A549 (cell line): ENCODE measurements around the gene SDHAF2. TPM values are rescaled to one million over a fixed set of nuclear protein-coding genes. Genes with fewer than 3 reads are reported as not detected.
A peak's percentile ranks its signal among the peaks of the same experiment; 100 is the strongest.

Source experiments
- ATAC-seq, 2 experiments: fragments of 200-7000 bp in 1 of 2; fragments of >200 bp in 1 of 2; cut with Nextera tagmentation in 1 of 2; cut with Tn5 transposase in 1 of 2; 3 replicates each; pipeline versions ENCODE4 v1.8.0 to v1.9.1; 2018 to 2020; ENCODE audit warnings: mild to moderate bottlenecking in 1 of 2, moderate library complexity in 1 of 2
- CTCF ChIA-PET: fragments of 300-600 bp; sonication (Branson Sonifier 250); formaldehyde crosslinking; extraction: SDS; loops from one replicate; lab custom pipeline; 2021; ENCODE audit warnings: antibody characterized with exemption, inconsistent platforms; lab: Yijun Ruan, JAX
- POLR2A ChIA-PET: fragments of 350-600 bp; formaldehyde crosslinking; extraction: SDS; loops from one replicate; lab custom pipeline; 2021; ENCODE audit warnings: antibody characterized with exemption, inconsistent platforms; lab: Yijun Ruan, JAX
- DNase-seq, 2 experiments: peaks; one replicate each; pipeline versions ENCODE4 v3.0.0 to v3.0.0-alpha.2; 2011 to 2016; ENCODE audit warnings: low read depth in 1 of 2, low spot score in 1 of 2
- FAIRE-seq: peaks from 2 replicates; lab custom pipeline; 2011; peaks lifted over from hg19 to GRCh38; lab: Jason Lieb, UNC
- H3K27ac ChIP-seq, 2 experiments: fragments of >200 bp; sonication (Bioruptor Twin); formaldehyde crosslinking; 3 replicates each; pipeline ENCODE4 v1.5.1; 2016 to 2017
- H3K4me1 ChIP-seq: fragments of >200 bp; sonication (Bioruptor Twin); formaldehyde crosslinking; 3 replicates; pipeline ENCODE4 v1.6.1; 2016
- H3K4me2 ChIP-seq: fragments of >200 bp; sonication (Bioruptor Twin); formaldehyde crosslinking; 3 replicates; pipeline ENCODE4 v1.6.1; 2016
- H3K4me3 ChIP-seq: fragments of >200 bp; sonication (Bioruptor Twin); formaldehyde crosslinking; 3 replicates; pipeline ENCODE4 v1.5.1; 2016
- H3K9me3 ChIP-seq: fragments of >200 bp; sonication (Bioruptor Twin); formaldehyde crosslinking; 3 replicates; pipeline ENCODE4 v1.6.1; 2016
- BHLHE40 ChIP-seq: IDR thresholded peaks from 2 replicates; pipeline ENCODE4 v1.6.1; 2012; ENCODE audit warnings: low read depth, low read length, inconsistent platforms
- CBX8 ChIP-seq: fragments of 200-600 bp; sonication (generic); IDR thresholded peaks from 2 replicates; pipeline ENCODE4 v1.6.1; 2016
- CHD4 ChIP-seq: fragments of 200-600 bp; sonication (generic); IDR thresholded peaks from 2 replicates; pipeline ENCODE4 v1.6.1; 2016; ENCODE audit warnings: antibody characterized with exemption, mild to moderate bottlenecking, borderline replicate concordance
- EP300 ChIP-seq, 2 experiments: fragments of >200 bp; sonication (Bioruptor Twin); formaldehyde crosslinking; IDR thresholded peaks; 2 replicates in 1 of 2; 3 replicates in 1 of 2; pipeline ENCODE4 v1.6.1; 2016 to 2017
- ESRRA ChIP-seq: fragments of 150-350 bp; IDR thresholded peaks from 2 replicates; pipeline ENCODE4 v1.6.1; 2014; ENCODE audit warnings: mild to moderate bottlenecking, low read length, borderline replicate concordance
- HOXA7 ChIP-seq: fragments of 250-450 bp; sonication (Bioruptor Pico); IDR thresholded peaks from 2 replicates; pipeline ENCODE4 v1.5.0; 2020; ENCODE audit warnings: mild to moderate bottlenecking, moderate library complexity
- JUN ChIP-seq, 2 experiments: fragments of >200 bp; sonication (Bioruptor Twin); formaldehyde crosslinking; IDR thresholded peaks; 2 replicates in 1 of 2; 3 replicates in 1 of 2; pipeline ENCODE4 v1.6.1; 2016 to 2017
- KDM5A ChIP-seq: fragments of 200-600 bp; sonication (generic); IDR thresholded peaks from 2 replicates; pipeline ENCODE4 v1.6.1; 2016; ENCODE audit warnings: antibody characterized with exemption, mild to moderate bottlenecking
- MAFK ChIP-seq: fragments of 450-650 bp; IDR thresholded peaks from 2 replicates; pipeline ENCODE4 v1.6.1; 2014; ENCODE audit not compliant: partially characterized antibody
- MAZ ChIP-seq: fragments of 150-350 bp; IDR thresholded peaks from 2 replicates; pipeline ENCODE4 v1.6.1; 2014; ENCODE audit warnings: antibody characterized with exemption, low read depth, low read length, borderline replicate concordance
- MYC ChIP-seq: IDR thresholded peaks from 2 replicates; pipeline ENCODE4 v1.6.1; 2012; ENCODE audit warnings: mild to moderate bottlenecking, inconsistent platforms, low read length, improper control_type of control experiment, borderline replicate concordance
- NFE2L2 ChIP-seq: fragments of 150-350 bp; conservative IDR thresholded peaks from 2 replicates; pipeline ENCODE4 v1.6.1; 2014; ENCODE audit warnings: low read length
- NR3C1 ChIP-seq: fragments of >200 bp; sonication (Bioruptor Twin); formaldehyde crosslinking; IDR thresholded peaks from 3 replicates; pipeline ENCODE4 v1.6.1; 2017
- PHF8 ChIP-seq: fragments of 200-600 bp; sonication (generic); IDR thresholded peaks from 2 replicates; pipeline ENCODE4 v1.6.1; 2016; ENCODE audit warnings: low read depth, mild to moderate bottlenecking, antibody characterized with exemption, moderate library complexity, borderline replicate concordance
- RAD21 ChIP-seq, 2 experiments: fragments of >200 bp in 1 of 2; sonication (Bioruptor Twin) in 1 of 2; formaldehyde crosslinking in 1 of 2; IDR thresholded peaks in 1 of 2; conservative IDR thresholded peaks in 1 of 2; 2 replicates in 1 of 2; 3 replicates in 1 of 2; pipeline ENCODE4 v1.6.1; 2012 to 2018; ENCODE audit warnings: inconsistent platforms in 1 of 2
- RCOR1 ChIP-seq: fragments of 150-350 bp; IDR thresholded peaks from 2 replicates; pipeline ENCODE4 v1.6.1; 2014; ENCODE audit warnings: antibody characterized with exemption, low read length, low read depth
- RNF2 ChIP-seq: fragments of 200-600 bp; sonication (generic); IDR thresholded peaks from 2 replicates; pipeline ENCODE4 v1.6.1; 2016; ENCODE audit warnings: low read depth, mild to moderate bottlenecking, antibody characterized with exemption, moderate library complexity, borderline replicate concordance
- TP53 ChIP-seq: fragments of 250-450 bp; sonication (Bioruptor Pico); IDR thresholded peaks from 2 replicates; pipeline ENCODE4 v1.5.0; 2021; ENCODE audit warnings: mild to moderate bottlenecking, moderate library complexity
- WGBS: methylation state at CpG from one replicate; pipeline ENCODE4 v1.1.6; 2017; ENCODE audit errors: missing lambda C conversion rate; 5-methylcytosine and 5-hydroxymethylcytosine counted together
- polyA plus RNA-seq, 4 experiments: library from polyadenylated mRNA; depleted of rRNA in 3 of 4; stranded (reverse); fragments of >200 nt; fragmentation: RNase III in 1 of 4; extraction: RNeasy Plus Mini Kit Qiagen cat#74134 plus additional on column Dnase treatment in 1 of 4; gene quantifications; 2 replicates in 3 of 4; 3 replicates in 1 of 4; pipeline ENCODE4 v1.2.3, GENCODE V29; 2011 to 2017
- TF ChIP-seq, protein P1 (sequence below): fragments of >200 bp; sonication (Bioruptor Twin); formaldehyde crosslinking; IDR thresholded peaks from 3 replicates; pipeline ENCODE4 v1.6.1; 2016
- TF ChIP-seq, protein P2 (sequence below): IDR thresholded peaks from 2 replicates; pipeline ENCODE4 v1.6.1; 2012; ENCODE audit warnings: low read depth, borderline replicate concordance
- TF ChIP-seq, protein P3 (sequence below): IDR thresholded peaks from 2 replicates; pipeline ENCODE4 v1.6.1; 2012
- TF ChIP-seq, protein P4 (sequence below): fragments of 250-450 bp; sonication (Bioruptor Pico); IDR thresholded peaks from 2 replicates; pipeline ENCODE4 v1.5.0; 2021; ENCODE audit warnings: mild to moderate bottlenecking, moderate library complexity, borderline replicate concordance
- TF ChIP-seq, protein P5 (sequence below): fragments of 450-650 bp; IDR thresholded peaks from 2 replicates; pipeline ENCODE4 v1.6.1; 2014; ENCODE audit warnings: antibody characterized with exemption

SDHAF2 gene
- polyA plus RNA-seq, 2 of the 4 experiments (the other 2 are of a cell fraction), result 44.4 to 76.4 TPM

DNA sequence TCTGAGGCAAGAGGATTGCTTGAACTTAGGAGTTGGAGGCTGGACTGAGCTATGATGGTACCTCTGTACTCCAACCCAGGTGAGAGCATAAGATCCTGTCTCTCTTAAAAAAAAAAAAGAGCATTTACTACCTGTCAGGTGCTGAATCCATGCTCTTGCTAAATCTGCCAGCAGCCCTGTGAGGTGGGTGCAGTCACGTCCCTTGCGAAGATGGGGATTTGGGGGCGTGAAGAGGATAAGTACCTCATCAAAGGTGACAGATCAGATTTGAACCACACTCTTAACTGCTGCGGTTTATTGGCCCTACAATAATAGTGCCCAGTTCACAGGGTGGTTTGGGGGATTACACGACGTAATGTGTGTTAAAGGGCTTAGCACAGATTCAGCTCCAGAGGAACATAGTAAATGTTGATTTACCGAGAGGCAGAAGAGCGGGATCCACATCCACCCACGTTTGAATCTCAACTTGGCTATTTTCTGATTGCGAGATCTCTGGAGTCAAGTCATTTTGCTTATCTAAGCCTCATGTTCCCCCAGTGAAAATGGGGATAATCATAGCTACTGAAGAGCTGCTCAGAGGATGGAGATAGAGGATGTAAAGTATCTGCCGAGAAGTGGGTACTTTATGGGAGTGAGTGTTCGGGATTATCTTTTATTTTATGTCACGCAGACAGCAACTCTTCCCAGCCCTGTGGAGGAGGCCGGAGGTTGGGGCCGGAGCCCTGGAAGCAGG lies 50.5 kb downstream of the SDHAF2 start:
- TF ChIP-seq KDM5A (no peak), CHD4 (no peak), ESRRA (no peak), NFE2L2 (no peak), NR3C1 (no peak), EP300 (IDR thresholded peaks at IDR 0.05) (no peak), MAFK (no peak), CBX8 (no peak)
- TF ChIP-seq, protein P1, sequence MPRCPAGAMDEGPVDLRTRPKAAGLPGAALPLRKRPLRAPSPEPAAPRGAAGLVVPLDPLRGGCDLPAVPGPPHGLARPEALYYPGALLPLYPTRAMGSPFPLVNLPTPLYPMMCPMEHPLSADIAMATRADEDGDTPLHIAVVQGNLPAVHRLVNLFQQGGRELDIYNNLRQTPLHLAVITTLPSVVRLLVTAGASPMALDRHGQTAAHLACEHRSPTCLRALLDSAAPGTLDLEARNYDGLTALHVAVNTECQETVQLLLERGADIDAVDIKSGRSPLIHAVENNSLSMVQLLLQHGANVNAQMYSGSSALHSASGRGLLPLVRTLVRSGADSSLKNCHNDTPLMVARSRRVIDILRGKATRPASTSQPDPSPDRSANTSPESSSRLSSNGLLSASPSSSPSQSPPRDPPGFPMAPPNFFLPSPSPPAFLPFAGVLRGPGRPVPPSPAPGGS, result no peak
- TF ChIP-seq, protein P2, sequence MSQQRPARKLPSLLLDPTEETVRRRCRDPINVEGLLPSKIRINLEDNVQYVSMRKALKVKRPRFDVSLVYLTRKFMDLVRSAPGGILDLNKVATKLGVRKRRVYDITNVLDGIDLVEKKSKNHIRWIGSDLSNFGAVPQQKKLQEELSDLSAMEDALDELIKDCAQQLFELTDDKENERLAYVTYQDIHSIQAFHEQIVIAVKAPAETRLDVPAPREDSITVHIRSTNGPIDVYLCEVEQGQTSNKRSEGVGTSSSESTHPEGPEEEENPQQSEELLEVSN, result no peak
- TF ChIP-seq, protein P3, sequence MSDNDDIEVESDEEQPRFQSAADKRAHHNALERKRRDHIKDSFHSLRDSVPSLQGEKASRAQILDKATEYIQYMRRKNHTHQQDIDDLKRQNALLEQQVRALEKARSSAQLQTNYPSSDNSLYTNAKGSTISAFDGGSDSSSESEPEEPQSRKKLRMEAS, result no peak
- TF ChIP-seq, protein P4, sequence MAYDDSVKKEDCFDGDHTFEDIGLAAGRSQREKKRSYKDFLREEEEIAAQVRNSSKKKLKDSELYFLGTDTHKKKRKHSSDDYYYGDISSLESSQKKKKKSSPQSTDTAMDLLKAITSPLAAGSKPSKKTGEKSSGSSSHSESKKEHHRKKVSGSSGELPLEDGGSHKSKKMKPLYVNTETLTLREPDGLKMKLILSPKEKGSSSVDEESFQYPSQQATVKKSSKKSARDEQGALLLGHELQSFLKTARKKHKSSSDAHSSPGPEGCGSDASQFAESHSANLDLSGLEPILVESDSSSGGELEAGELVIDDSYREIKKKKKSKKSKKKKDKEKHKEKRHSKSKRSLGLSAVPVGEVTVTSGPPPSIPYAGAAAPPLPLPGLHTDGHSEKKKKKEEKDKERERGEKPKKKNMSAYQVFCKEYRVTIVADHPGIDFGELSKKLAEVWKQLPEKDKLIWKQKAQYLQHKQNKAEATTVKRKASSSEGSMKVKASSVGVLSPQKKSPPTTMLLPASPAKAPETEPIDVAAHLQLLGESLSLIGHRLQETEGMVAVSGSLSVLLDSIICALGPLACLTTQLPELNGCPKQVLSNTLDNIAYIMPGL (CRISPR knock-in tag), result no peak
- ChIA-PET POLR2A (interaction anchor here (0.7 kb wide), 1 partner anchor 311 kb away, joined by 3 read pairs; no protein-coding TSS in a partner anchor), CTCF (interaction anchor here (1.0 to 9.1 kb wide), 10 partner anchors 9 to 156 kb away, joined by 3 to 141 read pairs (median 22); partner anchors contain the start of gene LRRC10B)
- FAIRE-seq (no peak), ATAC-seq (peak in 1 of 2 experiments; percentile 7; a peak in 1 of 6 replicates), DNase-seq (no peak)
- Histone ChIP-seq H3K4me3 (no peak overlapping the region), H3K9me3 (no peaks in the 10 kb centered on the region), H3K27ac (no peak overlapping the region), H3K4me1 (no peaks in the 10 kb centered on the region), H3K4me2 (no peak overlapping the region)
- WGBS, result 84% methylated on average over 15 of the region's 15 CpGs

DNA sequence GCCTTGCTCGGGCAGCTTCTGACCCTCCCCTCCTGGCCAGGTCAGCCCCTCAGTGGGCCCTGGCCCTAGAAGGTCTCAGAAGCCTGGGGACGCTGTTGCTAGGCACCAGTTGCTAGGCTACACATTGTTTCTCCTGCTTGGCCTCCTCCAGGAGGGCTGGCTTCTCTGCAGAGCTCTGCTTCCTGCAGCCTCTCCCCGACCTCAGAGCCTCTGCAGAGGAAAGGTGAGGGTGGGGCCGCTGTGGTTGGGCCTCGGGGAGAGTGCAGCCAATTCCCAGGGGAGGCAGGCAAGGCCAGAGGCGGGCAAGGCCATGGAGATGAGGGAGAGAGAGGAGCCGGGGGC lies 51.0 kb downstream of the SDHAF2 start:
- DNase-seq, result peak in 1 of 2 experiments; percentile 55
- WGBS, result 59% methylated on average over 4 of the region's 7 CpGs
- TF ChIP-seq JUN (IDR thresholded peaks at IDR 0.05), result no peak
- TF ChIP-seq, protein P5, sequence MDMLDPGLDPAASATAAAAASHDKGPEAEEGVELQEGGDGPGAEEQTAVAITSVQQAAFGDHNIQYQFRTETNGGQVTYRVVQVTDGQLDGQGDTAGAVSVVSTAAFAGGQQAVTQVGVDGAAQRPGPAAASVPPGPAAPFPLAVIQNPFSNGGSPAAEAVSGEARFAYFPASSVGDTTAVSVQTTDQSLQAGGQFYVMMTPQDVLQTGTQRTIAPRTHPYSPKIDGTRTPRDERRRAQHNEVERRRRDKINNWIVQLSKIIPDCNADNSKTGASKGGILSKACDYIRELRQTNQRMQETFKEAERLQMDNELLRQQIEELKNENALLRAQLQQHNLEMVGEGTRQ, result no peak
- TF ChIP-seq PHF8, result no peak
- TF ChIP-seq HOXA7, result no peak
- no peak for TF ChIP-seq ESRRA
- TF ChIP-seq RAD21 (conservative IDR thresholded peaks at IDR 0.05 in 1 of 2, IDR thresholded peaks at IDR 0.05 in 1 of 2), result no peak
- no peak for TF ChIP-seq MYC
- TF ChIP-seq MAZ, result no peak
- no peak for TF ChIP-seq RNF2
- no peak for TF ChIP-seq RCOR1
- no peak for TF ChIP-seq TP53 (CRISPR knock-in tag)
- TF ChIP-seq BHLHE40, result no peak
- TF ChIP-seq, protein P4 (CRISPR knock-in tag), result no peak
- TF ChIP-seq, protein P3, result no peak
- TF ChIP-seq EP300 (IDR thresholded peaks at IDR 0.05), result no peak
- FAIRE-seq, result no peak
- H3K27ac ChIP-seq, result no peak overlapping the region
- CTCF ChIA-PET, result interaction anchor here (1.0 to 9.1 kb wide), 11 partner anchors 9 to 156 kb away, joined by 3 to 141 read pairs (median 8); partner anchors contain the start of gene LRRC10B
- no peak overlapping the region for H3K4me3 ChIP-seq
- H3K4me1 ChIP-seq, result no peaks in the 10 kb centered on the region
- POLR2A ChIA-PET, result no interaction called here
- H3K4me2 ChIP-seq, result no peak overlapping the region
- H3K9me3 ChIP-seq, result no peaks in the 10 kb centered on the region
- ATAC-seq, result peak; percentile 36 to 41; a peak in 5 of 6 replicates
